Measurements from ENCODE around the gene BTBD10.

Gene BTBD10

GRCh38 chr11:13462901-13463778, at the start of gene BTBD10:
BTBD10 (minus strand) TSS chr11:13463222; CDS start chr11:13445124, 18,098 bp downstream.
- DNase-seq: peak; percentile 82

- DNase-seq: no peak
These were observed 40.4 kb upstream of the BTBD10 start for GRCh38 chr11:13503393-13503792.

GRCh38 chr11:13502492-13502891, 39.5 kb upstream of the BTBD10 start:
- DNase-seq: no peak

- DNase-seq: peak; percentile 11
These were observed 32.9 kb upstream of the BTBD10 start, which contains the start of gene PTH for GRCh38 chr11:13495929-13496328. PTH (minus strand) TSS chr11:13495997; CDS start chr11:13492855, 3,142 bp downstream.

- DNase-seq: no peak
These were observed 31.0 kb upstream of the BTBD10 start for GRCh38 chr11:13494051-13494450.

GRCh38 chr11:13487661-13488030, 24.6 kb upstream of the BTBD10 start:
- peak; percentile 64 for DNase-seq

- peak; percentile 46 for DNase-seq
These were observed 24.1 kb upstream of the BTBD10 start for GRCh38 chr11:13486926-13487660.

GRCh38 chr11:13480198-13480597, 17.2 kb upstream of the BTBD10 start:
- peak; percentile 19 for DNase-seq

- DNase-seq: no peak
These were observed 16.7 kb upstream of the BTBD10 start for GRCh38 chr11:13479688-13480087.

- no peak for DNase-seq
These were observed 12.1 kb upstream of the BTBD10 start for GRCh38 chr11:13475091-13475490.

GRCh38 chr11:13473013-13473722, 10.1 kb upstream of the BTBD10 start:
- no peak for DNase-seq

- DNase-seq: no peak
These were observed 5.7 kb upstream of the BTBD10 start for GRCh38 chr11:13468750-13469149.

GRCh38 chr11:13465909-13466371, 2.9 kb upstream of the BTBD10 start:
- DNase-seq: peak; percentile 59

- DNase-seq: no peak
These were observed 813 bp upstream of the BTBD10 start for GRCh38 chr11:13463779-13464290.

GRCh38 chr11:13462311-13462900, 616 bp downstream of the BTBD10 start:
- DNase-seq: peak; percentile 55

GRCh38 chr11:13461291-13461690, 1.7 kb downstream of the BTBD10 start:
- no peak for DNase-seq

GRCh38 chr11:13450832-13451397, 12.1 kb downstream of the BTBD10 start:
- no peak for DNase-seq

GRCh38 chr11:13449522-13449921, 13.5 kb downstream of the BTBD10 start:
- DNase-seq: no peak

- DNase-seq: no peak
These were observed 14.1 kb downstream of the BTBD10 start for GRCh38 chr11:13448876-13449275.

GRCh38 chr11:13446444-13446843, 16.6 kb downstream of the BTBD10 start:
- no peak for DNase-seq

- DNase-seq: no peak
These were observed 17.4 kb downstream of the BTBD10 start for GRCh38 chr11:13445588-13445987.
